Esophagus muscularis mucosa (tissue), 4 donors: ENCODE measurements around the gene NTM. TPM values are rescaled to one million over a fixed set of nuclear protein-coding genes. Genes with fewer than 3 reads are reported as not detected.

ENCODE experiments used
- DNase-seq: peaks from one replicate; pipeline ENCODE4 v3.0.0-alpha.2; 2017; ENCODE audit errors: extremely low spot score
- H3K27ac ChIP-seq, 4 donors: fragments of 200-600 bp; sonication (generic); replicated peaks in 1 of 4; 1 replicate in 3 of 4; 2 replicates in 1 of 4; pipeline ENCODE4 v1.5.1; 2016 to 2019; ENCODE audit warnings: mild to moderate bottlenecking in 1 of 4
- H3K27me3 ChIP-seq, 4 donors: fragments of 200-600 bp; sonication (generic); one replicate each; pipeline versions ENCODE4 v1.5.1 to v1.6.0; 2016 to 2019
- H3K36me3 ChIP-seq, 4 donors: fragments of 200-600 bp; sonication (generic); one replicate each; pipeline ENCODE4 v1.5.1; 2016 to 2019
- H3K4me1 ChIP-seq, 4 donors: fragments of 200-600 bp; sonication (generic); one replicate each; pipeline ENCODE4 v1.5.1; 2016 to 2019
- H3K4me3 ChIP-seq, 4 donors: fragments of 200-600 bp; sonication (generic); 1 replicate in 2 of 4; 2 replicates in 2 of 4; pipeline ENCODE4 v1.5.1; 2016 to 2019; ENCODE audit warnings: mild to moderate bottlenecking in 4 of 4, moderate library complexity in 1 of 4
- H3K9me3 ChIP-seq, 4 donors: fragments of 200-600 bp; sonication (generic); 1 replicate in 3 of 4; 2 replicates in 1 of 4; pipeline ENCODE4 v1.5.1; 2016 to 2019
- CTCF ChIP-seq, 3 experiments: fragments of 200-600 bp in 2 of 3; fragments of 450-650 bp in 1 of 3; sonication (generic) in 2 of 3; IDR thresholded peaks; one replicate each; pipeline ENCODE4 v1.5.1; 2017 to 2019; ENCODE audit warnings: antibody characterized with exemption in 3 of 3, mild to moderate bottlenecking in 2 of 3, moderate library complexity in 1 of 3
- EP300 ChIP-seq: sonication (generic); formaldehyde crosslinking; IDR thresholded peaks from one replicate; pipeline ENCODE4 v1.6.1; 2017; ENCODE audit warnings: antibody characterized with exemption
- POLR2A ChIP-seq: fragments of 450-650 bp; IDR thresholded peaks from one replicate; pipeline ENCODE4 v1.6.1; 2017; ENCODE audit warnings: antibody characterized with exemption, moderate library complexity, mild to moderate bottlenecking, low read depth
- POLR2AphosphoS5 ChIP-seq, 2 donors: sonication (generic); formaldehyde crosslinking; IDR thresholded peaks; one replicate each; pipeline ENCODE4 v1.6.1; 2017; ENCODE audit warnings: antibody characterized with exemption in 2 of 2
- WGBS: methylation state at CpG from one replicate; pipeline ENCODE4 v1.1.5; 2018; 5-methylcytosine and 5-hydroxymethylcytosine counted together
- intact Hi-C: fragments of 100-400 bp; cut with DNase I; formaldehyde crosslinking; loops from one replicate; pipeline ENCODE4 v1.15.1; 2023
- total RNA-seq, 4 donors: library from RNA; depleted of rRNA; stranded (reverse); fragments of >200 nt; gene quantifications; one replicate each; pipeline versions ENCODE4 v1.1.0 to v1.2.1, GENCODE V29; 2016

NTM gene
- total RNA-seq, 4 donors from 2014 or later, result 5.6 to 25.3 (median 8.3) TPM

GRCh38 chr11:131877246-131877942 is 507.0 kb downstream of the NTM start:
- Histone ChIP-seq H3K27ac (no peak overlapping the region), H3K36me3 (no peaks in the 10 kb centered on the region), H3K9me3 (no peaks in the 10 kb centered on the region), H3K4me1 (peaks cover 0 to 17% (median 16%) of the 10 kb centered on the region in 4 donors), H3K27me3 (peaks cover 0 to 3% (median 0%) of the 10 kb centered on the region in 4 donors), H3K4me3 (no peak overlapping the region)
- TF ChIP-seq EP300 (no peak), CTCF (IDR thresholded peaks at IDR 0.05) (no peak), POLR2AphosphoS5 (IDR thresholded peaks at IDR 0.05) (no peak), POLR2A (no peak)
- intact Hi-C loops, result no loop called here
- 89% methylated on average over 10 of the region's 10 CpGs for WGBS
- DNase-seq, result no peak

GRCh38 chr11:131880316-131880715 is 509.9 kb downstream of the NTM start:
- intact Hi-C loops, result no loop called here
- Histone ChIP-seq H3K36me3 (no peaks in the 10 kb centered on the region), H3K4me1 (peaks cover 0 to 13% (median 11%) of the 10 kb centered on the region in 4 donors), H3K4me3 (no peak overlapping the region), H3K27me3 (peaks cover 0 to 3% (median 0%) of the 10 kb centered on the region in 4 donors), H3K9me3 (no peaks in the 10 kb centered on the region), H3K27ac (no peak overlapping the region)
- no peak for TF ChIP-seq EP300
- TF ChIP-seq POLR2A, result no peak
- no peak for TF ChIP-seq POLR2AphosphoS5 (IDR thresholded peaks at IDR 0.05)
- TF ChIP-seq CTCF (IDR thresholded peaks at IDR 0.05), result no peak
- DNase-seq, result no peak
- WGBS, result 84% methylated on average over 3 of the region's 3 CpGs

GRCh38 chr11:131880976-131881375 is 510.6 kb downstream of the NTM start:
- intact Hi-C loops, result no loop called here
- WGBS, result 94% methylated on average over 6 of the region's 6 CpGs
- DNase-seq, result no peak
- no peak for TF ChIP-seq POLR2A
- no peak overlapping the region for H3K4me3 ChIP-seq
- H3K27me3 ChIP-seq, result peaks cover 0 to 3% (median 0%) of the 10 kb centered on the region in 4 donors
- no peaks in the 10 kb centered on the region for H3K36me3 ChIP-seq
- no peaks in the 10 kb centered on the region for H3K9me3 ChIP-seq
- no peak overlapping the region for H3K27ac ChIP-seq
- H3K4me1 ChIP-seq, result peaks cover 0 to 6% (median 4%) of the 10 kb centered on the region in 4 donors

GRCh38 chr11:131883332-131883731 is 512.9 kb downstream of the NTM start:
- no peak for DNase-seq
- no peaks in the 10 kb centered on the region for H3K9me3 ChIP-seq
- no peak overlapping the region for H3K27ac ChIP-seq
- intact Hi-C loops, result no loop called here
- peaks cover 2 to 6% (median 3%) of the 10 kb centered on the region in 4 donors for H3K4me1 ChIP-seq
- H3K4me3 ChIP-seq, result no peak overlapping the region
- H3K36me3 ChIP-seq, result no peaks in the 10 kb centered on the region
- WGBS, result 89% methylated on average over 6 of the region's 6 CpGs
- H3K27me3 ChIP-seq, result peaks cover 0 to 3% (median 0%) of the 10 kb centered on the region in 4 donors
- no peak for TF ChIP-seq POLR2AphosphoS5 (IDR thresholded peaks at IDR 0.05)
- no peak for TF ChIP-seq POLR2A
- TF ChIP-seq EP300, result no peak
- no peak for TF ChIP-seq CTCF (IDR thresholded peaks at IDR 0.05)

GRCh38 chr11:131884461-131885073 is 514.2 kb downstream of the NTM start:
- H3K4me1 ChIP-seq, result peaks cover 11 to 19% (median 15%) of the 10 kb centered on the region in 4 donors
- no peak overlapping the region for H3K27ac ChIP-seq
- TF ChIP-seq EP300 (no peak), CTCF (IDR thresholded peaks at IDR 0.05) (no peak)
- no peak for DNase-seq
- H3K9me3 ChIP-seq, result no peaks in the 10 kb centered on the region
- no peak overlapping the region for H3K4me3 ChIP-seq
- H3K36me3 ChIP-seq, result no peaks in the 10 kb centered on the region
- WGBS, result 80% methylated on average over 8 of the region's 8 CpGs
- H3K27me3 ChIP-seq, result peaks cover 0 to 3% (median 0%) of the 10 kb centered on the region in 4 donors
- intact Hi-C loops, result no loop called here
